Umbilical cord (tissue), 2 donors: ENCODE results near the gene COL4A2. TPM values are rescaled to one million over a fixed set of nuclear protein-coding genes. Genes with fewer than 3 reads are reported as not detected.
A peak's percentile ranks its signal among the peaks of the same experiment; 100 is the strongest.

Experiments
- DNase-seq: peaks from one replicate; pipeline ENCODE4 v3.0.0-alpha.2; 2015; ENCODE audit warnings: low spot score
- total RNA-seq: library from RNA; depleted of rRNA; stranded (reverse); fragments of >200 nt; gene quantifications from one replicate; pipeline ENCODE4 v1.2.3, GENCODE V29; 2014; ENCODE audit warnings: low replicate concordance; ENCODE audit not compliant: insufficient read depth

Gene COL4A2
- total RNA-seq, 1 donor from 2014 or later, result 1,871 TPM

DNA sequence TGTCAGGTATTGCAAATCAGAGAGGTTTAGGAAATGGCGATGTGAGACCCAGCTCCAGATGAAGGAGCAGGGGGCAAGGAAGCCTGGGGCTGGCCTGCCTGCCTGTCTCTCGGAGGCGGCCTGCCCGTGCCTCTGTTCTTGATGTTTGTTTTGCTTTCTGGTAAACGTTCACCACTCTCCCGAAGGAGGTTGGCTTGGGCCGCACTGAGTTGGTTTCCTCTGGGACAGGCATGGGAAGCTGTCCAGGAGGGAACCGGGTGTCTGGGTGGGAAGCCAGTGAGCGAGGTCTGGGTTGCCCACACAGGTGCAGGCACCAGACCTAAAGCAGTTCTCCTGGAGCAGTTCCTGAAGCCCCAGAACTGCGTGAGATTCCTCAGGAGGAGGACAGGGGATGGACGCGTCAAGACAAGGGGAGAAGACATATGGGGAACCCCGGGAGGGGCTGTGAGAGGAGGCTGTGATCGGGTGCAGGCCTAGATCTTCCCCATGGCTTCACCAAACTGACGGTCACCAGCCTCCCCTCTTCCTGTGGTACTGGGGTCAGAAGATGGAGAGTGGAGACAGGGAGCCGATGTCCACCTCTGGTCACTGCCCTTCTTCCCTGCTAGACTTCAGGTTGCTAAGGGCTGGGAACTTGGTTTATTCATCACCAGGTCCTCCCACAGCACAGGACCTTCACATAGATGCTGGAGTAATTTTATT, 15.2 kb downstream of the COL4A2 start:
- no peak for DNase-seq

DNA sequence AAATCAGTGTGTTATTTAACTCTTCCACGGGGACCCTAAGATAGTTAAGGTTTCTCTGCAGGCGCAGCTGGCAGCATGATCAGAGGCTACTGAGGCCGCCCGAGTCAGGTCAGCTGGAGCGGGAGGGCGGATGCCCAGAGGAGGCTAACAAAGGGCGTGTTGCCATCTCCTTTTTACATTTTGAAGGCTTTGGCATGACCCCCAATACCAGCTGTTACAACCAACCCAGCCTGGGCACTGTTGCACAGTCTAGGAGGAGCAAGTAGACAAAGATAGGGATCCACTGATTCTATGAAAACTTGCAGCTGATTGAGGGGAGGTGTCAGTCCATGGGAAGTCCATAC, 15.7 kb downstream of the COL4A2 start:
- no peak for DNase-seq

DNA sequence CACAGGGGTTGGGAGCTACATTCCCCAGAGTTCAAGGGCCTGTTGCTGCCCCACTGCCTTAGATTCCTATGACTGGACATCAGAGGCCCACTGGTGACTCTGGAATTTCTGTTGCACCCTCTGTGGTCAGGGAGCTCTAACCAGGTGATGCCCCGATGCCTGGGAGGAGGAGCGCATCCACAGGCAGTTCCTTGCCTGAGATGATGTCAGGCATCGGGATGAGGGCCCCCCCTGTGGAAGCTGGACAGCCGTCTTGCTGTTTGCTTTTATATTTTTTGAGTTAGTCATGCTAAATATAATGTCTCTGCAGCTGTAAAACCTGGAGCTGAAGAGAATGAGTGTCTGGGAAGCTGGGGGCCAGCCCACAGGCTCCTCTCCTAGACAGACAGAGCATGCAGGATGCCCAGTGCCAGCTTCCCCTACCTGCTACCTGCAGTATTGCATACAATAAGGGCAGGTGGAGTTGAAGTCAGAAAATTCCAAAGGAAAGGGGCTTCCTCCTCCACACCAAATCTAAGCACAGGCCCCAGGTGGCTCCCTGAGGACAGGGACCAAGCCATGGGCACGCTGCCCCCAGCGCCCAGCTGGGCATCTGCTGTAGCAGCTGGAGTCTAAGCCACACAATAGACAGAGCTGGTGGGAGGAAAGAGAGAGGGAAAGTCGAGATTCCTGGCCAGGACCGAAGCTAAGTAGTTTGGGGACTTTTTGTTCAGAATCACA, 16.2 kb downstream of the COL4A2 start:
- DNase-seq, result no peak

DNA sequence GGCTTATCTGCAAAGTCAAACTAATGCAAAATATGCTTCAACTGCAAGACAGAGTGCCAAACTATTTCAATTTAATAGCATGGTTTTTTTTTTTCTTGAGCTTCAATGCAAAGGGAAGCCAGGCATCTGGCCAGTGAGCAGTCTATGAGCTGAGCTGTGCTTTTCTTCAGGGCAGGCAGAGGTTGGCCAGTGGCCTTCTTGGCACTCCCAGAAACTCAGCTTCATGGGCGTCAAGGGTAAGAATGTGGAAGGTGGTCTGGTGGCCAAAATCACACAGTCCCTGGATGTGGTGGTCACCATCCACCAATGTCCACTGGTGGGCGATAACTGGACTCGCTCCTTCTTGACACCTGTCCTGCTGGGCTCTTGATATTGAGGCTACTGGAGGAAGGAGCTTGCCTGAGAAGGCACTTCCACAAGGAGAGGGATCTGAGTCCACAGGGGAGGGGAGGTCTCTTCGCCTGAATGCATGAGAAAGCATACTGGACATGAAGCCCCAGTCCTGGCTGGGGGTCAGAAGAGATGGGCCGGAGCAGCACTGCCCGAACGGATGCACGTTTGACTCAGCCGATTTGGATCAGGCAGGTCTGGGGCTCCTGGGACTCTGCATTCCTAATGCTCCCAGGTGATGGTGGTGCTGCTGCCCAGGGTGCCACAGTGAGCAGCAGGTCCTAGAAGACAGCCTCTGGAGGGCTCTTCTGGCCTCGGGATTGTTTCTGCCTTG, 17.1 kb downstream of the COL4A2 start:
- peak; percentile 77 for DNase-seq

DNA sequence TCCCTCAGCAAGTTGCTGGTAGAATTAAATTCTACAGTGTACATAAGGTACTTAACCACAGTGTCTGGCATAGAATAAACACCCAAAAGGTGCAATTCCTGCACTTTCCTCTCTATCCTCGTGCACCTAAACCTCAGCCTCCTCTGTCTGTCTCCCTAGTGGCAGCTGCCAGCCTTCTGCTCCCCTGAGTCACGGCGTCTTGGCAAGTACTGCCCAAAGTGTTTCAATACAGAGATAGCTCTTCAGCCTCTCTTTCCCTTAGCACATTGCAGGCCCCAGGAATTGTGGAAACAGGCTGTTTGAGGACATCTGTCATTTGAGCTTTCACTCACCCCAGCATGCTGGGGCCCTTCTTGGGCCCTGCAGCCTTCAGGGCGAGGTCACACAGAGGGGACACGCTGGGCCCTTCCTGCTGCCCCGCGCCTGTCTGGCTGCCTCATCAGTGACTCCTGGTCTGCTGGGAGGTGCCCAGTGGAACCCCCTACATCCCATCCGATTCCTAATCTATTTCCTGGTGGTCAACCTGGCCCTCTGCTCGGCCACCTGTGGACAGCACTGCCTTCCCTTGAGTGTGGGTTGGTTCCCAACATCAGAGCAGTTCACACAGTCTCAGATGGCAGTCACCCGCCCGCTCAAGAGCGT, 19.3 kb downstream of the COL4A2 start:
- DNase-seq, result no peak

DNA sequence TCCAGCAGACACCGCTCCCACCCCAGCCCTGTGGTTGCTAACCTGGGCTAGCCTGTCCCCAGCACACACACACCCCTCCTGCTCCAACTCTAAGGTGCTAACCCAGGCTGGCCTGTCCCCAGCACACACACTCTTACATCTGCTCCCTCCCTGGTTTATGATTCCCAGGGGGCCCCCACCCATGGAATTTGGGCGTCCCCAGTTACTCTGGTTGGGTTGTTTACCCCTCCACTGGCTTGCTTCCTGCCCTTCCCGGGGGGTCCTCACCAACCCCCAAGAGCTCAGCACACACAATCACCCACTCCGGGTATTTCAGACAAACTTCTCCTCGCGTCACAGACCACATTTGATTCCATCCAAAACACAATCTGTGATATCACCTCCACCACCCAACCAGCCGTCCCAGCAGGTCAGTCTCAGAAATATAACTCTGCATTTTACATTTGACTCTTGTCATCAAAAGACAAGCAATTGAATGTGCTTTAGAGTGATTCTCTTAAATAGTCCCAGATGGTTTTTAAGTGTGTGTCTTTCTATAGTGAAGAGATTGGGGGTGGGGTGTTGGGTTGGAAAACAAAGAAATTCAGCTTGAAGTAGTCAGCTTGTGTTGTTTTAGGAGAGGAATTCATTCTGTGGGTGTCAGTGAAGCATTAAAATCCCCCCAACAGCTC, 20.1 kb downstream of the COL4A2 start:
- no peak for DNase-seq

DNA sequence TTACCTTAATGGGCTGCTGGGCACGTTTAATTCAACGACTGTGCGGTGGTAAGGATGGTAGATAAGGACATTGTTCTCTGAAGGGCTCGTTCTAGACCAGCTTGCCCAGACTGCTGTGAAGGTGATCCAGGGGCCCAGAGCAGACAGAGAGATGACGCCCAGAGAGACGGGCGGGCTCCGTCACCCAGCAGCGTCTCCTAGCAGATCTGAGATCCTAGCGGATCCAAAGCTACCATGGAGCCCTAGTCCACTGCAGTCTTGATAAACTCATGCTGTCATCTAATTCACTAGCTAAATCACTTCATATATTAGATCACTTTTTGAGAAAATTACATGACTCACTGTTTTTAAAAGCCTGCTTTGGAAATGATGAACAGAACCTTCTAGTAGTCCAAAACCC, 21.5 kb downstream of the COL4A2 start:
- DNase-seq, result no peak

DNA sequence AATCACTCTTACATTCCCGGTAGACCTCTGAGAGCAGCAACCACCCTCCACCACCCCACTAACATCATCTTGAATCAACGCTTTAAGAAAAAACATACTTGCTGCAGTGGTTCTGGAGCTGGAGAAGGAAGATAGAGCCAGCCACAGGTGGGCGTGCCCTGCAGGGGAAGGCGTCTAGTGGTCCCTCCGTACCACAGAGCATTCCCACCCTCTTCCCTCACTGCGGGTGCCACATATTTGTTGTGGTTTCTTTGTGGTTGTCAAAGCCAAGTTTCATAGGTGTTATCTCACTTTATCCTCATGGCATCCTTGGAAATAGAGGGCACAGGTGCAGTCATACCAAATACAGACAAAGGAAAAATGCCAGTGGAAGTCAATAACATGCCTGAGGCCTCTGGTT, 22.2 kb downstream of the COL4A2 start:
- DNase-seq, result no peak

DNA sequence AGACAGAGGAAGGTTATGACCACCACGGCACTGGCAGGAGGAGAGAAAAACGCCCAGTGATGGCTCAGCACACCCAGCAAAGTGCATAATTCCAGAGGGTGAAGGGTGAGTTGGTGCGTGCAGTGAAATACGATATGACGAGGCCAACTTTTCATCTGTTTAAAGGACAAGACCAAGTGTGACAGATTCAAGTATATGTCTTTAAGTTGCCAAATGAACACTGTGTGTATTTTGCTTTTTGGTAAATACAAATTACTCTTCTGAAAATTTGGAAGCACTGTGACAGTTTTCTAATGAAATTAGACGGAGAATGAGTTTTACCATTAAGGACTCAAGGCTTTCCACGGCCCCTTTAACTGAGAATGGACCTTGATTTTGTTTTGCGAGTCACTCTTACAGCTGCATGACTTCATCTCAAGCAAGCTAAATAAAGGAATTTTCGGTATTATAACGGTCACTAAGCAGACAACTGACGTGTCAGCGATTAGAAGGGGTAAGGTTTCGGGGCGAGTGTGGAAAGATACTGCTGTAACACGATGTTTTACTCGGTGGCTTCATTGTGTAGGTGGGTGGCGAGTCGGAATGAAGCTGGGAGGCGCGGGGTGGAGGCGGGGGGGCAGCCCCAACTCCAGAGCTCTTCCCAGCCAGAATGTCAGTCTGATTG, 22.8 kb downstream of the COL4A2 start:
- DNase-seq, result no peak

DNA sequence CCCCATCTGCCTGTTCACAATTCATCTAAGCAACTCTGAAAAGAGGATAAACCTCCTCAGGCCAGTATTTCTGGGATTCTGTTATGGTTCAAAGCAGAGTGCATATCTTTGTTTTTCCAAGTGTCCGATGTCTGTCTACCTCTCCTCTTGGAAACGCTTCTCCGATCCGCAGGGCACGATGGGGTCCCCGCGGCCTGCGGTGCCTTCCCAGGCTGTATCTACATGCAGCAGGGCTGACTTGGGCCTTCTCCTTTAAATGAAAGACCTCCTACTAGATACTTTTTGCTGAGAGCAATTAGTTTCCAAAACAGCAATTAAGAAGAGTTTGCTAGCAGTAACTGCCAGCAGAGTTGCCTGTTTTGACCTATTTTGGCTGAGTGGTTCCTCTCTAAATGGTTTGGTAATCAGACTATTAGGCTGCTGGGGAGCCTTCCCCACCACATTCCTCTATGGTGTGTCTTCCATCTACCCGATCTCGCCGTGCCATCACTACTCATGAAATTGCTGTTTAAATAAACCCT, 23.5 kb downstream of the COL4A2 start:
- no peak for DNase-seq

DNA sequence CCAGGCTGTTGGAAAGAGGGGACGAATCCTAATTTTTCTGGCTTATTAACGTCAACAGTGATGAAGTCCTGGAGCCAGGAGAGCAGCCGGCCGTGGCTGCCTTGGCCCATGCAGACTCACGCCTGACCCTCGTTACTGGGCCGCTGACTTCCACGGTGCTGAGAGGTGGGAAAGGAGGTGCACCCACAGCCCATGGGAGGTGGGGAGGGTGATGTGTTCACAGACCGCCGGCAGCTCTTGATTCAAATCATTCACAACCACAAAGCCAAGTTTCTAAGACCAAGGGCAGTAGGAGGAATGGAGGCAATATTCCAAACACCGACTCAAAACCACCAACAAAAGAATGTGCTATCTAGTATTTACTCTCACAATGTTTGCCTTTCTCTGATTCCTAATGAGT, 24.3 kb downstream of the COL4A2 start:
- no peak for DNase-seq

DNA sequence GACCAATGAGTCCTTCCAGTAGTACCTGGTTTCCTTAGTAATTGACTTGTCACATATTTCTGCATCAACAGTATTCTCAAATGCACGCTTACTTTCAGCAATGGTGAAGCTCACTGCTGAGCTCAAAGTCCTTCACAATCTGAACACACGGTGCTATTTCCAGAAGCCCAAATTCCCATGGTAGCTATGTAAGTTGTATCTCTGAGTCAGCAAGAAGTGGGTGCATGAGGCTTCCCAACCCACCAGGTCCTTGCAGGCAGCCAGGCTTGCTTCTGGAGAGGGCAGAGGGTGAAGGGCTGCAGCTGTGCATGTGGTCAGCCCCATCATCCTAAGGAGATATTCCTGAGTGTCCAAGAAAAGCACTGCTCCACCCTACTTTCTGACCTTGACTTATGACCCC, 25.7 kb downstream of the COL4A2 start:
- DNase-seq, result no peak

DNA sequence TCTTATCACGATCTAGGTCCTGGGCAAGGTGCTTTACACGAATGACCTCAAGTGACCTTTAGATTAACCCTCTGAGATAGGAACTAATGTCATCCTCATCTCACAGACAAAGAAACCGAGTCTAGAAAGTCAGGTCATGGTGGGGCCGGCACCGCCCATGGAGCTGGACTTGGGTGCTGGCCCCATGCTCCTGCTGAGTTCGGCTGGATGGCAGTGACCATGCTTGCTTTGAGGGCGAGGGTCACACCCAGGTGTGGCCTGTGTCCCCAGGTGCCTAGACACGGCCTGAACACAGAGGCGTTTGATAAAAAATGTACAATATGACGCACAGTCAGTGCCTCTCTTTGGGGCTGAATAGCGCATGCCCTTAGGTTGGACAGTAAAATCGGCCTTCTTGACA, 26.8 kb downstream of the COL4A2 start:
- DNase-seq, result no peak

DNA sequence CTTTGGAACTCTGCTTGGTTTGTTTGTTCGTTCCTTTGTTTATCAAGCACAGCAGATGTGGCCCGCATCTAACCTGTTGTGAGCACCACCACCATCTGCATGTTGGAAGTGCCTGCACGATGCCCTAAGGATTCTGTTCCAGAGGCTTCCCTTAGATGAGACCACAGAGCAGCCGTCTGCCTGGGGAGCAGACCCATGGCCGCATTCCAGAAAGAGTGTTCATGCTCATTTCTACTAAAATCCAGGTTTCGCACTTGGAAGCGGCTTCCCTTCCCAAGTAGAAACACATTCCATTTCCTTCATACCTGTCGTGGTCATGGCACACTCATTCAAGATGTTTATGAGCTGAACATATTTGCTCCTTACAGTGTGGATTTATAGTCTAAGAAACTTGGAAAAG, 27.2 kb downstream of the COL4A2 start:
- DNase-seq, result no peak

DNA sequence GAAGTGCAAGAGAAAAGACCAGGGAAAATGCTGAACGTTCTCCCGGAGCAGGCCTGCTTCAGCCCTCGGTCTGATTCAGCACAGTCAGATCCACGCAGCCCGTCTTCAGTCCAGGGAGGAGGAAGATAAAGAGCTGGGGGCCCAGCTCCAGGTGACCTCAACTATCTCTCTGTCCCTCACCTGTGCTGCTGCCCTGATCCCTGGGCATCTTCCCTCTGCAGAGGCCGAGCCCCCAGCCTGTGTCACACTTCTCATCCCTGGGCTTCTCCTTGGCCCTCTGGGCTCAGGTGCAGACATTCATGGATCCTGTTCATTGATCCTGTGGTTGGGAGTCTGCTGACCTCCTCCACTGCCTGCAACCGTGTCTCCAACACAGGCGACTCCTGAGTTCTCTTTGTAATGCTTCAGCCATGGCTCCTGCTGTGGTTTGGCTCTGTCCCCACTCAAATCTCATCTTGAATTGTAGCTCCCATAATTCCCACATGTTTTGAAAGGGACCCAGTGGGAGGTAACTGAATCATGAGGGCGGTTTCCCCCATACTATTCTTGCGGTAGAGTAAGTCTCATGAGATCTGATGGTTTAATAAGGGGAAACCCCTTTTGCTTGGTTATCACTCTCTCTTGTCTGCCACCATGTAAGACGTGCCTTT, 27.9 kb downstream of the COL4A2 start:
- DNase-seq, result no peak

DNA sequence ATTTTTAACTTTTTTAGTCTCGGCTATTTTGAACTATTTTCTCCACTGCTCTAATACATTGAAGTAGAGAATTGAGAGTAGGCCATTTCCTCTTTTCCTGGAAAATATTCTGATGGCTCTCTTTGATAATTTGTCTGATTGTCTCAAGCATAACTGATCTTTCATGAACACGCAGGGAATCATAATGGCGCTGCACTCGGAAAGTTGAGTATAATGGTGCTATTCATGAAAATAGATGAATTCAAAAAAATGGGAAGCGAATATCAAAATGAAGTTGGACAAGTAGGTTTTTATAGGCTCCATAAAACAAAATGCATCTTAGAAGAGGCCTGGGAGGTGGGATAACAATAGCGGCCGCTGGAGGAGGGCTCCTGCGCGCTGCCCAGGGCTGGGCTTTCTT, 29.0 kb downstream of the COL4A2 start:
- DNase-seq, result no peak

DNA sequence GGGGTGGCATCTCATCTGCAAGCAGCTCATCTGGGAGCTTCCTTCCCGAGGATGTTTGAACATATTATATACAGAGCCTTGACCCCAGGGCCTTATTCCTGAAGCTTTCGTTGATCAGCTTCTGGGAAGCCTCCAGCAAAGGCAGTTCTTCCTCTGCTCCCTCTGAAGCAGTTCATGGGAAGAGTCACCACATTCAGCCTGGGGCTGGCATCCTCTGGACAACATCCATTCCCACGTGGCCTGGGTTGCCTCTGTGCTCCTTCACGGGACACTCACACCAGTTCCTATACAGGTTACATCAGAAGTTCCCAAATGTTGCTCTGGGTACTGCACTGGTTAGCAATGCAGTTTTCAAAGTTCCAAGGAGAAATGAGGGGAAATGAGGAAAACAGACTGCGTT, 29.6 kb downstream of the COL4A2 start:
- no peak for DNase-seq

DNA sequence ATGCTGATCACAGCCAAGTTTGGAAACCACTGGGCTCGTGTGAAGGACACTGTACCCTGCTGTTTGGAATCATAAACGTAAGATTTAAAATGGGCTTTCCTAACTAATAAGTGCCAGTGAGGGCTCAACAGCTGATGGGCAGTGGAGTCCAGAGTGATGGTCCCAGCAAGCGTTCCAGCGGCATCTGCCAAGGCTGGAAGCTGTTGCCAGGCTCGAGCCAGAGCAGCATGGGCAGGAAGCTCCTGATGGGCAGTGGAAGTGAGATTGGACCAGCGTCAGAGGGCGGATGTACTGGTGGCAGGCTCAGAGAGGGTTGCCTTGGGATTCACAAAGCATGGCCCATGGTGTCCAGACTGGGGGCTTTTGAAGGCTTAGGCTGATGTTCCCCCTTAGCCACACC, 30.2 kb downstream of the COL4A2 start:
- DNase-seq, result no peak

DNA sequence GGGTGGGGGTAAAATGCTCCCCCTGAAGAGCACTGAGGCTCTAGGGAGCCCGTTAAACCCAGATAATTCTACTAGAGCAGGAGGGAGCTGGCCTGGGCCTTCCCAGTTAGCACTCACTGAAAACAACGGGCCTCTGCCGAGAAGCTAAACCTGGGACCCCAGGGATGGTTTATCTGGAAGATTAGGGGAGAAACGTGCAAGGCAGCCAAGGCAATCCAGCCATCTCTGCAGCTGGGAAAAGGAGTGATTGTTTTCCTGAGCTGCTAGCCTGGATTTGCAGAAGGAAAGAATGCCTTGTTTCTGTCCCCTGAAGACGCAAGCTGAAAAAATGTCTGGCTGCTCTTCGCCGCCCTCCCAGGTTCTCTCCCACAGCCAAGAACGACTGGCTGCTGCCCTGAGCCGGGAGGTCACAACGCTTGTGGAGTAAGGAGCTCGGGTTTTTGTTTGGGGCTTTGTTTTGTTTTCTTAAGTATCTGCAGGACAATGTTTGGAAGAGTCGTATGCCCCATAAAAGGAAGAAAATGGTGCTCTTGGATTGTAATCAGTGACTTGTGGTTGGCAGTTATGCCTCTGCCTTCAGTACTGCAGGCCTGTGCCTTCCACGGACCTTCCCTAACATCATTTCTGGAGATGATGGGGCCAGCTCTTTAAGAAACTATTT, 31.5 kb downstream of the COL4A2 start:
- DNase-seq, result peak; percentile 84

DNA sequence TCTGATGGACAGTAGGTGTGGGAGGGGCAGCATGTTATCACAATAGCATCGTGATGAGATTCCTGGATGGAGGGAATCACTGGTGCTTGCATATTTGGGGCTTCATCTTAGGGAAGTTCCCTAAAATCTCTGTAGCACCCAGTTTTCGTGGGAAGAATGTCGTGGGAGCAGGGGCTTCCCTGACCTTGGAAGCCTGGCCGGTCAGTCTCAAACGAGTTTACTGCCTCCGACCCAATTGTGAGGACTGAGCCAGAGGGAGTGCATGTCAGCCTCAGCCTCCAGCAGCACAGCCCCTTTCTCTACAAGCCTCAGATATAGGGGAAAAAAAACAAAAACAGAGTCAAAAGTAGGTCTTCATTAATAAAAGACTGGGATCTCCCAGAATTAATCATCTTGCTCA, 32.2 kb downstream of the COL4A2 start:
- DNase-seq, result no peak
